GM18507 (cell line): ENCODE measurements around the gene GOLGA6L24.
"Not testable (repeated sequence)": the region's sequence is repeated elsewhere in the genome, so short reads cannot be mapped to it uniquely, and the experiment has no call there.

Experiments
- DNase-seq: peaks from one replicate; pipeline ENCODE4 v3.0.0; 2011; ENCODE audit warnings: low read depth; ENCODE audit not compliant: insufficient read length; ENCODE audit errors: extremely low spot score
- FAIRE-seq: peaks from 2 replicates; lab custom pipeline; 2011; peaks lifted over from hg19 to GRCh38; lab: Jason Lieb, UNC

Gene GOLGA6L24, protein sequence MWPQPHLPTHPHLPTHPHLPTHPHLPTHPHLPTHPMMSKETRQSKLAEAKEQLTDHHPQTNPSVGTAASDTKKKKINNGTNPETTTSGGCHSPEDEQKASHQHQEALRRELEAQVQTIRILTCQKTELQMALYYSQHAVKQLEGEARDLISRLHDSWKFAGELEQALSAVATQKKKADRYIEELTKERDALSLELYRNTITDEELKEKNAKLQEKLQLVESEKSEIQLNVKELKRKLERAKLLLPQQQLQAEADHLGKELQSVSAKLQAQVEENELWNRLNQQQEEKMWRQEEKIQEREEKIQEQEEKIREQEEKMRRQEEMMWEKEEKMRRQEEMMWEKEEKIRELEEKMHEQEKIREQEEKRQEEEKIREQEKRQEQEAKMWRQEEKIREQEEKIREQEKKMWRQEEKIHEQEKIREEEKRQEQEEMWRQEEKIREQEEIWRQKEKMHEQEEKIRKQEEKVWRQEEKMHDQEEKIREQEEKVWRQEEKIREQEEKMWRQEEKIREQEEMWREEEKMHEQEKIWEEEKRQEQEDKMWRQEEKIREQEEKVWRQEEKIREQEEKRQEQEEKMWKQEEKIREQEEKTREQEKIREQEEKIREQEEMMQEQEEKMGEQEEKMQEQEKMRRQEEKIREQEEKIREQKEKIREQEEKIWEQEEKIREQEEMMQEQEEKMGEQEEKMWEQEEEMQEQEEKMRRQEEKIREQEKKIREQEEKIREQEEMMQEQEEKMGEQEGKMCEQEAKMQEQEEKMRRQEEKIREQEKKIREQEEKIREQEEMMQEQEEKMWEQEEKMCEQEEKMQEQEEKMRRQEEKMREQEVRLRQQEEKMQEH

DNA sequence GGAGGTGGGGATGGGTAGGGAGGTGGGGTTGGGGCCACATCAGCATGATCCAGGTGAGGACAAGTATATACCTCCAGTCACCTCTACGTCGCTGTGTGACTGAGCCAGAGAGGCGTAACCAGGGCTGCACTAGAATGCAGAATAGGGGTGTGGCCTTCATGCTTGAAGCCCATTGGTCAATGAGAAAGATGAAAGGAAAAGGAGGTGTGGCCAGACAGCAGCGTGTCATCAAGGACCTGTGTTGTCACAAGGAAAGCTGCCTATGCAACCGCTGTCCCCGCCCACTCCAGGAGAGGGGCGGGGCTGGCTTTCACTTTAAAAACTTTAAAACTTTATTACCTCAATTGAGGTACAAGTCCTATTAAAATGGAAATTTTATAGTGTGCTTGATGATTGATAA lies at the start of gene GOLGA6L24:
TSS of gene GOLGA6L24 (minus strand) at position 101 of the 400 bp plus-strand sequence. CDS start at position 40, 61 bp downstream.
- FAIRE-seq, DNase-seq: not testable (repeated sequence)

DNA sequence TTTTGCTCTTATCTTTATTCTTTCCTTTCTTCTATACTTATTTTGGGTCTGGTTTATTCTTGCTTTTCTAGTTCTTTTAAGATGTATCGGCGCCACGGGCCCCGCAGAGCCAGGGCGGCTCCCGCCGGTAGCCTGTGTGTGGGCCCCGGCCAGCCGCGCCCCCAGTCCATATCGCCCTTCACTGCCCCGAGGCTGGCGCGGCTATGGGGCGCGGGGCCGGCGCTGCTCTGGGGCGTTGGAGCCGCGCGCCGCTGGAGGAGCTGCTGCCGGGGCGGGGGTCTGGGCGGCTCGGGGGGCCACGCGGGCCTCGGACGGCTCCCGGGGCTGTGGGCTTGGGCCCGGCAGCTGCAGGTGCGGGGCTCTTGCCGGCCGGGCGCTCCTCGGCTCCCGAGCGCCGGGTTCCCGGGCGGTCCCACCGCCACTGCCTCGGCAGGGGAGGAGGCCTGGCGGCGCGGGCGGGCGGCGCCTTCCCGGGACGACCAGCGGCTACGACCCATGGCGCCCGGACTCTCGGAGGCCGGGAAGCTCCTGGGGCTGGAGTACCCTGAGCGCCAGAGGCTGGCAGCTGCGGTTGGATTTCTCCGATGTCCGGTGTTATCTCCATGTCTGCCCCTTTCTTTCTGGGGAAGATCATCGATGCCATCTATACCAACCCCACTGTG lies 45.0 kb upstream of the GOLGA6L24 start:
- DNase-seq, FAIRE-seq: not testable (repeated sequence)

DNA sequence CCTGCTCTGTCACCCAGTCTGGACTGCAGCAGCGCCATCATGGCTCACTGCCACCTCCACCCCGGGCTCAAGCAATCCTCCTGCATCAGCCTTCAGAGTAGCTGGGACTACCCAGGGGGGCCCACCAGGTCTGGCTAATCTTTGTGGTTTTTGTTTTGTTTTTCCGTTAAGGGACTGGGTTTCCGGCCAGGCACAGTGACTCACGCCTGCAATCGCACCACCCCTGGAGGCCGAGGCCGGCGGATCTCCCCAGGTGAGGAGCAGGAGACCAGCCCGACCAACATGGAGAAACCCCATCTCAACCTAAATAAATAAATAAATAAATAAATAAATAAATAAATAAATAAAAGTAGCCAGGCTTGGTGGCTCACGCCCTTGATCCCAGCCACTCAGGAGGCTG lies 38.1 kb upstream of the GOLGA6L24 start:
- not testable (repeated sequence) for DNase-seq, FAIRE-seq

DNA sequence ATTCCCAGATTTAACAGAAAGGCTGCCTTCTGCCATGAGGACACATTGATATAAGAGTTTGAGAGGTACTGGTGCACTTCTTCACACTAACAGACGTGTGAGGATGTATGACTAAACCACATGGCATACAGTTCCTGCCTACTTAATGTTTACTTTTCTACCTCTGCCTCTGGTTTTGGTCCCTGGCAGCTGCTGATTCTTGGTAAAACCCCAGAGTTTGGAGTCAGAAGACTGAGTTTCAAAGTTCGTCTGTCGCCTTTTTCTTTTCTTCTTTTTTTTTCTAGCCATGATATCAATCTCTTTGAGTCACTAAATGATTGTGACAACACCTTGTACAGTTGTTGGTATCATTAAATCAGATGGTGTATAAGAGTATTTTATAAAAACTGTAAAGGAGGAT lies 22.2 kb upstream of the GOLGA6L24 start:
- DNase-seq, FAIRE-seq: not testable (repeated sequence)

DNA sequence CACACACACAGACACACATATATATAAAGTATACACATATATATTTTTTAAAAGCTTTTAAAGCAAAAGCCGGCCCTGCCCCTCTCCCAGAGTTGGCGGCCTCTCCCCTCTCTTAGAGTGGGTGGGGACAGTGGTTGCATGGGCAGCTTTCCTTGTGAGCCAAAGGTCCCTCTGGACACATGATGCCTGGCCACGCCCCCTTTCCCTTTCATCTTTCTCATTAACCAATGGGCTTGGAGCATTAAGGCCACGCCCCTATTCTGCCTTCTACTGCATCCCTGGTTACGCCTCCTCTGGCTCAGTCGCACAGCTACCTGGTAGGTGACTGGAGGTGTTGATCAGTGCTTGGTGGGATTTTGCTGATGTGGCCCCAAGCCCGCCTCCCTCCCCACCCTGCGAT lies 20.5 kb upstream of the GOLGA6L24 start, which contains the start of gene GOLGA8F:
TSS of gene GOLGA8F (plus strand) at position 301 of the 400 bp plus-strand sequence. CDS start at position 399, 98 bp downstream.
- DNase-seq, FAIRE-seq: not testable (repeated sequence)

DNA sequence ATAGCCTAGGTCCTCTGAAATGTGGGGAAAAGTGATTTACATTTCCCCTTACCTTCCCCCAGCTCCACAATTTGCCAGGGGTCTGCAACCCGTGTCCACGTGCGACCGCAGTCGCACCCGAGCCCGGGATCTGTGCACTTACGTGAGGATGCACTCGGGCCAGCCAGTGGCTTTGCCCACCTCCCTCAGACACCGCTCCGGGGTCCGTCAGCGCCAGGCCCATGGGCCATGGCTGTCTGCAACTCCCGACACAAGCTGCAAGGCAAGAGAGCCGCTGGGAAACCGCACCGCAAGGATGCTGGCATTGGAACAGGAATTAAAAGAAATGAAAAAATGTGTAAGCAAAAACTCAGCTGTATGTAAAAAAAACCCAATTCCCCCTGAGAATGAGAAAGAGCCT lies 7.6 kb upstream of the GOLGA6L24 start:
- not testable (repeated sequence) for DNase-seq, FAIRE-seq

DNA sequence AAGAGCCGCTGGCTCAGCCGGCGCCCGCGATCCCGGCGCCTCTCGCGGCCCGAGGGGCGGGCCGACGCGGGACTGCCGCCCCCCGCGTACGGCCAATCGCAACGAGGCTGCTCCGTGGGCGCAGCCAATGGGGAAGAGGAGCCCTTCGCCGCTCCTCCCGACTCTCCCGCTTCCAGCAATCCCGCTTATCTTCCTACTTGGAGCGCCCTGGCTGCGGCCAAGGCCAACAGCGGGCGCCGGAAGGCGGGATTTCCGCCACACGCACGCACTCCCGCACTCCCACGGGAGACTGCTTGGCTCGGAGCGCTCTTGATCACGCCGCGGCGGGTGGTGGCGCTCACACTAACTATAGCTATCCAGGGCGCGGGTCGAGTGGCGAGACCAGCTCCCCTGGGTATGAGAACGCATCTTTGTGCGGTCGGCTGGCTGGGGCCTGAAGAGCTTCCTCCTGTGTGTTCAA lies 35.7 kb downstream of the GOLGA6L24 start, which contains the start of gene HERC2:
TSS of gene HERC2 (minus strand) at position 51 of the 460 bp plus-strand sequence. CDS start 746 bp downstream, outside the sequence.
- not testable (repeated sequence) for FAIRE-seq, DNase-seq

DNA sequence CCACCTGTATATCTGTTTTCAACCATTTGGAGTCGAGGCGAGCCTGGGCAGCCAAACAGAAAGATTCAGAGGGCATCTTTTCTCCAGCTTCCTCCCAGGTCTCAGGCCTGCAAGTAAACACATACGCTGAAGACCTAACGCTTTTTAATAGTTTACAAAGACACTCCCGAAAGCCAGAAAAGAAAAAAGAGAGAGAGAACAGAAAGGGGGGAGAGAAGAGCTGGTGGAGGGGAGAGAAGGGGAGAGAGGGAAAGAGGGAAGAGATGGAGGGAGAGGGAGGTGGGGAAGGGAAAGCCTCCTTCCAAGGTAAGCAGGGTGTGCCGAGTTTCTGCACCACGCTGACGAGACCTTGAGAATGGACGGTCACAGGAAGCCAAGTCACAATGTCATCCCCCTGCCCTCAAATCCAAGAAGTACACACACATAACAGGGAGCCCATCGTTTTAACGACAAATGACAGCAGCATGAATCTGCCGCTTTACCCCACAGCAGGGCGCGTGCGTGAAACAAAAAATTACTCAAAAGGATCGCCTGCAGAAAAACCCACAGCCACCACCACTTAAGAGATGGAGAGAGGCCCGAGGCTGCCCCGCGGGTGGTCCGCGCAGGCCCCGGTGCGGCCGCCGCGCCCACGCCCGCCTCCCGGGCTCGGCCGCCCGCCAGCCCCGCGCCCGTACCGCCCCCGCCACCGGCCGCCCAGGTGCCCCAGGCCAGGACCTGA lies 36.4 kb downstream of the GOLGA6L24 start:
- not testable (repeated sequence) for DNase-seq, FAIRE-seq

DNA sequence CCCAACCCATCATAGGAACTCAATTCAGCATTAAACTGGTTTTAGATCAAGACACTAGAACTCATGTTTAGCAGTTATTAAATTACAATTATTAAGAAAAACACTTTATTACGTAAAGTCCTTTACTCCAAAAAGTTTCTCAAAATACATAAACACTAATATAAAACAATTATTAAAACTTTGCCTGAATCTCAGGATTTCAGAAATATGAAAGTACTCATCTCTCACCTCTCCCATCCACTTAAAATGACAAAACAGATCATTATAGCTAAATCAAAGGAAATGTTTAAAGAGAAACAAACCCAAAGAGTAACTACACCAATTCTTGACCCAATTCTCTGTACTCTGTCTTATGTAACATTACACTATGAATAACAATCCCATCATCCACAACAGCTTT lies 38.2 kb downstream of the GOLGA6L24 start:
- not testable (repeated sequence) for DNase-seq, FAIRE-seq

DNA sequence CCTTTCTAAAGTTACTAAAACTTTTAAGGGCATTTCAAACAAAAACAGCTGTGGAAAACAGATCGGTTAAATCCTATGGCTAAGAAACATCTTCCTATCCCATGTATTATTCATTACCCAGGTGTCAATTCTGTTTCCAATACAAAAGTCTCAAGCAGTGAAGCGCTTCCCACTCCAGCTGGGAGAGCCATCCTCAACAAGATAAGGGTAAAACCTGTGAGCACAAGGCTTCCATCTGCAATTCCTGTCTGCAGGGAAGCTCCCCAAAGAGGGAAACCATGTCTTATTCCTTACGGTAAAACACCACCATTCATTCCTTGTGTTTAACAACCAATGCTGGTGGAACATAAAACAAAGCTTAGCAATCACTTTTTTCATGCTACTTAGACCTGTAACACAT lies 39.1 kb downstream of the GOLGA6L24 start:
- not testable (repeated sequence) for FAIRE-seq

DNA sequence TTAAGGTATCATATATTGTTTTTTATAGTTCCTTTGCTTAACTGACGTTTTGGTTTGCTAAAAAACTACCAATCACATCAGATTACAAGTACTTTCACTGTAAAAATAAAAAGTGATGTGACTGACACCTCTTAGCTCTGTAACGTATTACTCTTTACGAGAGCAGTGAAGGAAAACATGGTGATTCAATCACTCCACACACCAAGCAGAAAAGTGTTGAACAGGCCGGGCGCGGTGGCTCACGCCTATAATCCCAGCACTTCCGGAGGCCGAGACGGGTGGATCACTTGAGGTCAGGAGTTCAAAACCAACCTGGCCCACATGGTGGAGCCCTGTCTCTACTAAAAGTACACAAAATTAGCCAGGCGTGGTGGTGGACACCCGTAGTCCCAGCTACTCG lies 39.8 kb downstream of the GOLGA6L24 start:
- not testable (repeated sequence) for FAIRE-seq, DNase-seq

More for the DNA sequence above, 39.1 kb downstream of the GOLGA6L24 start:
- not testable (repeated sequence) for DNase-seq

DNA sequence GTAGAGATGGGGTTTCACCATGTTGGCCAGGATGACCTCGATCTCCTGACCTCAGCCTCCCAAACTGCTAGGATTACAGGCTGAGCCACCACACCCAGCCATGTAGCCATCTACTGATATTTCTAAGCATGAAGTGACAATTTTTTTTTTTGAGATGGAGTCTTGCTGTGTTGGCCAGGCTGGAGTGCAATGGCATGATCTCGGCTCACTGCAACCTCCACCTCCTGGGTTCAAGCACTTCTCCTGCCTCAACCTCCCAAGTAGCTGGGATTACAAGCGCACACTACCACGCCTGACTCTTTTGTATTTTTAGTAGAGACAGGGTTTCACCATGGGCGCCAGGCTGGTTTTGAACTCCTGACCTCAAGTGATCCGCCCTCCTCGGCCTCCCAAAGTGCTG lies 40.9 kb downstream of the GOLGA6L24 start:
- not testable (repeated sequence) for FAIRE-seq, DNase-seq

DNA sequence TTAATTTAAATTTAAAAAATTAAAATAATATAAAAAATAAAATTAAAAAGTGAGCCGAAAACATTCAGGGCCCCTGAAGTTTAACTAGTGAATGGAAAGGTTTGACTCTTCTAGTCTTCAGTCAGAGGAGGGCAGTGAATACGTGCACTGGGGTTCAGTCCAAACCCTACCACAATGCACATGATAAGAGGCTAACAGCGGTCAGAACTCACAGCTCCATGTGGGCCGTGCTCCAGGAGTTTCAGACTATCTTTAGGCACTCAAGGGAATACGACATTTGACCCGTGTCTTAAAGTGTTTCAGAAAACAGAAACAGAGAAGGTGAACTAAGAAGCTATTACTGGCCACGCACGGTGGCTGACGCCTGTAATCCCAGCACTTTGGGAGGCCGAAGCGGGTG lies 47.4 kb downstream of the GOLGA6L24 start:
- FAIRE-seq: not testable (repeated sequence)

DNA sequence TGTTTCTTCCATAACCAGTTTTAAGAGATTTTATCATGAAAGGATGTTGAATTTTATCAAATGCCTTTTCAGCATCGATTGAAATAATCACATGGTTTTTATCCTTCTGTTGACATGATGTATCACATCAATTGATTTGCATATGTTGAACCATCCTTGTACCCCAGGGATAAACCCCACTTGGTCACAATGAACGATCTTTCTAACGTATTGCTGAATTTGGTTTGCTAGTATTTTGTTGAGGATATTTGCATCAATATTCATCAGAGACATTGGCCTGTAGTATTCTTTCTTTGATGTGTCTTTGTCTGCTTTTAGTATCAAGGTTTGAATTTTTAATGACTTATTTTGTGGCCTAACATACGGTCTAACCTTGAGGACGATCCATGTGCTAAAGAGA lies 49.2 kb downstream of the GOLGA6L24 start:
- not testable (repeated sequence) for DNase-seq, FAIRE-seq

More for the DNA sequence above, 47.4 kb downstream of the GOLGA6L24 start:
- not testable (repeated sequence) for DNase-seq
